Endothelial cell of umbilical vein (primary cell): ENCODE results near the gene RNF111. TPM values are rescaled to one million over a fixed set of nuclear protein-coding genes. Genes with fewer than 3 reads are reported as not detected.
A peak's percentile ranks its signal among the peaks of the same experiment; 100 is the strongest.

ENCODE experiments used
- BruUV-seq: library from RNA; stranded (reverse); fragments of 400-500 nt; replicated peaks from 2 replicates; lab custom pipeline; 2021; lab: Mats Ljungman, UMichigan
- CTCF ChIA-PET: fragments of 300-600, 350-600 bp; sonication (Branson Sonifier 250); formaldehyde crosslinking; loops from one replicate; lab custom pipeline; 2021; ENCODE audit warnings: antibody characterized with exemption, inconsistent platforms; lab: Charles Lee
- POLR2A ChIA-PET: fragments of 300-600, 350-600 bp; sonication (Branson Sonifier 250); formaldehyde crosslinking; loops from one replicate; lab custom pipeline; 2021; ENCODE audit warnings: antibody characterized with exemption, inconsistent platforms; lab: Charles Lee
- DNase-seq: peaks from one replicate; pipeline ENCODE4 v3.0.0-alpha.2; 2011; ENCODE audit warnings: low read depth, low spot score
- FAIRE-seq: peaks from 2 replicates; lab custom pipeline; 2011; peaks lifted over from hg19 to GRCh38; lab: Jason Lieb, UNC
- H2AFZ ChIP-seq: 2 replicates; pipeline ENCODE4 v1.6.0; 2012; ENCODE audit warnings: low read depth, low read length, control low read depth, inconsistent platforms
- H3K27ac ChIP-seq: 2 replicates; pipeline ENCODE4 v1.5.1; 2011; ENCODE audit warnings: low read depth, mild to moderate bottlenecking, control low read depth, low read length, moderate library complexity; ENCODE audit not compliant: insufficient read depth
- H3K27me3 ChIP-seq, 2 experiments: 2 replicates each; pipeline versions ENCODE4 v1.6.0 to v1.6.1; 2011; ENCODE audit warnings: low read length in 2 of 2, mixed read lengths in 1 of 2; ENCODE audit not compliant: control insufficient read depth in 2 of 2, insufficient read depth in 2 of 2
- H3K36me3 ChIP-seq, 2 experiments: 2 replicates in 1 of 2; 3 replicates in 1 of 2; pipeline ENCODE4 v1.5.1; 2011; ENCODE audit warnings: low read length in 2 of 2, mild to moderate bottlenecking in 1 of 2, moderate library complexity in 1 of 2; ENCODE audit not compliant: control insufficient read depth in 2 of 2, insufficient read depth in 2 of 2; ENCODE audit errors: extremely low read depth in 1 of 2
- H3K4me1 ChIP-seq: 3 replicates; pipeline ENCODE4 v1.5.1; 2011; ENCODE audit warnings: mild to moderate bottlenecking, low read length; ENCODE audit not compliant: control insufficient read depth, insufficient read depth; ENCODE audit errors: extremely low read depth
- H3K4me2 ChIP-seq: 2 replicates; pipeline ENCODE4 v1.6.1; 2011; ENCODE audit warnings: low read length, control low read depth, mixed read lengths; ENCODE audit not compliant: insufficient read depth
- H3K4me3 ChIP-seq, 3 experiments: fragments of 200-600 bp in 1 of 3; sonication (generic), shearing (Covaris generic) in 1 of 3; replicated peaks in 1 of 3; 2 replicates each; pipeline ENCODE4 v1.5.1; 2011 to 2016; ENCODE audit warnings: control low read depth in 3 of 3, low read length in 3 of 3, mild to moderate bottlenecking in 2 of 3, inconsistent platforms in 1 of 3, low read depth in 1 of 3, moderate library complexity in 1 of 3; ENCODE audit not compliant: insufficient read depth in 1 of 3
- H3K79me2 ChIP-seq: 2 replicates; pipeline ENCODE4 v1.6.0; 2012; ENCODE audit warnings: low read length, inconsistent platforms; ENCODE audit not compliant: control insufficient read depth, insufficient read depth
- H3K9ac ChIP-seq: replicated peaks from 2 replicates; pipeline ENCODE3; 2011; ENCODE audit warnings: low read length, control low read depth; ENCODE audit not compliant: insufficient read depth; ENCODE audit errors: extremely low read depth
- H3K9me1 ChIP-seq: replicated peaks from 3 replicates; pipeline ENCODE4 v1.6.0; 2011; ENCODE audit warnings: mild to moderate bottlenecking, low read length; ENCODE audit not compliant: control insufficient read depth, insufficient read depth; ENCODE audit errors: extremely low read depth
- H3K9me3 ChIP-seq: replicated peaks from 2 replicates; pipeline ENCODE4 v1.5.1; 2012; ENCODE audit warnings: low read length, inconsistent platforms; ENCODE audit not compliant: control insufficient read depth, insufficient read depth
- H4K20me1 ChIP-seq: replicated peaks from 2 replicates; pipeline ENCODE3; 2011; ENCODE audit warnings: mild to moderate bottlenecking, low read length; ENCODE audit not compliant: control insufficient read depth, insufficient read depth; ENCODE audit errors: extremely low read depth
- FOS ChIP-seq: IDR thresholded peaks from 2 replicates; pipeline ENCODE4 v1.6.1; 2011; ENCODE audit warnings: mild to moderate bottlenecking, low read length, moderate library complexity, borderline replicate concordance; ENCODE audit not compliant: insufficient read depth
- GATA2 ChIP-seq: IDR thresholded peaks from 2 replicates; pipeline ENCODE4 v1.7.0; 2011; ENCODE audit warnings: low read depth, mild to moderate bottlenecking, moderate library complexity, mixed read lengths, low read length; ENCODE audit not compliant: insufficient read length, insufficient read depth
- JUN ChIP-seq: IDR thresholded peaks from 2 replicates; pipeline ENCODE4 v1.6.1; 2011; ENCODE audit warnings: borderline replicate concordance, low read depth; ENCODE audit not compliant: insufficient read length, insufficient read depth
- MYC ChIP-seq: IDR thresholded peaks from one replicate; pipeline ENCODE4 v1.6.1; 2011; ENCODE audit warnings: mild to moderate bottlenecking, low read depth, low read length
- POLR2A ChIP-seq: IDR thresholded peaks from 2 replicates; pipeline ENCODE4 v1.6.1; 2012; ENCODE audit warnings: low read depth, mild to moderate bottlenecking, control low read depth, low read length
- POLR2AphosphoS5 ChIP-seq: IDR thresholded peaks from 2 replicates; pipeline ENCODE4 v1.6.1; 2012; ENCODE audit warnings: low read depth, mild to moderate bottlenecking, control low read depth, low read length, moderate library complexity; ENCODE audit not compliant: insufficient read depth
- dilution Hi-C: fragments of 300-500 bp; cut with MboI; formaldehyde crosslinking; loops from one replicate; pipeline ENCODE4 v1.15.0; 2019; ENCODE audit warnings: low sequenced_read_pairs; ENCODE audit not compliant: extremely low pct_ligation_motif_present
- intact Hi-C: fragments of 100-400 bp; cut with micrococcal nuclease; formaldehyde crosslinking; loops from one replicate; pipeline ENCODE4 v1.10.0; 2022
- polyA plus RNA-seq, 4 experiments: library from polyadenylated mRNA; depleted of rRNA in 3 of 4; stranded (reverse) in 3 of 4; unstranded in 1 of 4; fragments of >200 nt; gene quantifications; 2 replicates each; pipeline versions ENCODE4 v1.2.1 to v1.2.3, GENCODE V29; 2011 to 2012; ENCODE audit warnings: missing spikeins in 1 of 4
- total RNA-seq: library from RNA; stranded (reverse); gene quantifications from 2 replicates; pipeline ENCODE4 v1.2.3, GENCODE V29; 2021
- TF ChIP-seq, protein P1 (sequence below): IDR thresholded peaks from 2 replicates; pipeline ENCODE4 v1.6.1; 2011; ENCODE audit not compliant: insufficient read depth, insufficient read length
- TF ChIP-seq, protein P2 (sequence below), 2 donors: IDR thresholded peaks; 1 replicate in 1 of 2; 2 replicates in 1 of 2; pipeline ENCODE4 v1.5.1; 2011; ENCODE audit warnings: low read length in 2 of 2, mild to moderate bottlenecking in 2 of 2, moderate library complexity in 2 of 2, control low read depth in 1 of 2, inconsistent platforms in 1 of 2, low read depth in 1 of 2; ENCODE audit not compliant: insufficient read depth in 1 of 2; ENCODE audit errors: extremely low read depth in 1 of 2

RNF111 gene
- total and polyA plus RNA-seq, 2 donors (not counting 3 experiments of a cell fraction or from before 2014, with no cell fraction given) = 22.3 to 42.6 TPM

DNA sequence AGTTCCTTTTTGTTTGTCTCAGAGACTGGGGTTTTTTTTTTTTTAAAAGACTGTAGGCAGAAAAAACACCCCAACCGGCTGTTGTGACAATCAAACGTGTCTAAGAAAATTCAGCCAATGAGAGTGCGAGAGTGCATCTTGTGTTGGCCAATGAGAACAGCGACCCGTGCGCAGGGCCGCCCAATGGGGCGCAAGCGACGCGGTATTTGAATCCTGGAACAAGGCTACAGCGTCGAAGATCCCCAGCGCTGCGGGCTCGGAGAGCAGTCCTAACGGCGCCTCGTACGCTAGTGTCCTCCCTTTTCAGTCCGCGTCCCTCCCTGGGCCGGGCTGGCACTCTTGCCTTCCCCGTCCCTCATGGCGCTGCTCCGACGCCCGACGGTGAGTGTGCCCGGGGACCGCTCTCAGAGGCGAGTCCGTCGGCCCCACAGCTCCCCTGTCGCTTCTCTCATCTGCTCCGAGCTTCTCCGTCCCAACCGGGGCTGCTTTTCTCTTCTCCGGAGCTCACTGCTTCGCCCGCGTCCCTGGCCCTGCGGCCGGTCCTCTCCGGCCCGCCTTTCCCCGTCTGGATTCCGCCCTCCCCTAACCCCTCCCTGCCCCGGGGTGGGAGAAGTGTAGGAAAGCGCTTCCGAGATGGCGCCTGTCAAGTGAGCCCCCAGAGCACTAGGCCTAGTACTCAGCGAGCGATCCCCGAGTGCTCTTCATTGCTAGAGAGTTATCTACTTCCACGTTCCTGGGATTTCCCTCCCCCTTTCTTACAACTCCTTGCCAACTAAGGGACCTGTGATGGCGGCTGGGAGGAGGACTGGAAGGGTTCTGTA is 117.7 kb downstream of the RNF111 start, which contains the start of gene CCNB2:
CCNB2 (plus strand) TSS at position 235 of the 821 bp plus-strand sequence; CDS start at position 358, 123 bp downstream.
- dilution Hi-C loops (no loop called here), intact Hi-C loops (loop anchor here (1.0 to 10.0 kb wide), 2 partner anchors 125 to 150 kb away; no protein-coding TSS in a partner anchor)
- ChIA-PET POLR2A (no interaction called here), CTCF (interaction anchor here (0.5 to 2.2 kb wide), 2 partner anchors 125 to 840 kb away, joined by 4 to 13 read pairs; no protein-coding TSS in a partner anchor)
- DNase-seq = peak; percentile 93
- H3K4me1 ChIP-seq = peaks cover 11% of the 10 kb centered on the region
- peak; percentile 83 for TF ChIP-seq POLR2A
- no peak for TF ChIP-seq GATA2
- peak; percentile 83 for TF ChIP-seq POLR2AphosphoS5
- TF ChIP-seq, protein P1, sequence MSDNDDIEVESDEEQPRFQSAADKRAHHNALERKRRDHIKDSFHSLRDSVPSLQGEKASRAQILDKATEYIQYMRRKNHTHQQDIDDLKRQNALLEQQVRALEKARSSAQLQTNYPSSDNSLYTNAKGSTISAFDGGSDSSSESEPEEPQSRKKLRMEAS = peak; percentile 24
- no peak for TF ChIP-seq MYC
- peaks cover 40% of the 10 kb centered on the region for H3K79me2 ChIP-seq
- peak within 1 kb of the TSS; percentile 57 for H3K27ac ChIP-seq
- H3K36me3 ChIP-seq = peaks cover 4 to 15% of the 10 kb centered on the region in 2 experiments
- H2AFZ ChIP-seq = peak within 1 kb of the TSS; percentile 70
- peak within 1 kb of the TSS; percentile 68 to 95 (median 68) for H3K4me3 ChIP-seq
- H3K9me3 ChIP-seq = no peaks in the 10 kb centered on the region
- no peaks in the 10 kb centered on the region for H3K9me1 ChIP-seq
- H3K9ac ChIP-seq = peak within 1 kb of the TSS; percentile 65
- no peaks in the 10 kb centered on the region for H4K20me1 ChIP-seq
- TSS peak; percentile 17 for BruUV-seq
- H3K4me2 ChIP-seq = peak within 1 kb of the TSS; percentile 94
- no peaks in the 10 kb centered on the region for H3K27me3 ChIP-seq
- FAIRE-seq = peak; percentile 92

DNA sequence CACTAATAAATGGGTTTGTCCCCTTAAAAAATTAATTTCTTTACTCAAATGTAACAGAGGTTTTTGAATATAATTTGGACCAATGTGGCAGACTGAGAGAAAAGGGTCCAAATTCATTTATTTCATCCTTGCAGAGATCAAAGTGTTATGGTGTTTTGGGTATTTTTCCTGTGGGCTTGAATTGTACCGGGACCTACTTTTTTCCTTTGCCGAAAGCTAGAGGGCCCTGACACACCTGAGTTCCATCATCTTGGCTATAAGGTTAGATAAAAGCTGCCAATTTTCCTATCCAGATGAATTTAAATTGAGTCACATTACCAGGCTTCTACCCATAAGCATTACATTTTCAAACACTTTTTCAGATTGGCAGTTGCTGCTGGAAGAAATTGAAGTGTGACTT is 118.4 kb downstream of the RNF111 start:
- FAIRE-seq (peak; percentile 40), DNase-seq (no peak)
- ChIA-PET POLR2A (no interaction called here), CTCF (interaction anchor here (2.2 kb wide), 1 partner anchor 126 kb away, joined by 13 read pairs; no protein-coding TSS in a partner anchor)
- Histone ChIP-seq H3K79me2 (peaks cover 48% of the 10 kb centered on the region), H3K4me3 (peak overlapping the region; percentile 68 to 95 (median 68)), H3K4me1 (peaks cover 11% of the 10 kb centered on the region), H3K36me3 (peaks cover 2 to 14% of the 10 kb centered on the region in 2 experiments), H3K27me3 (no peaks in the 10 kb centered on the region), H3K9ac (peak overlapping the region; percentile 65), H3K4me2 (peak overlapping the region; percentile 94), H3K9me3 (no peaks in the 10 kb centered on the region), H3K9me1 (no peaks in the 10 kb centered on the region), H3K27ac (peak overlapping the region; percentile 57), H2AFZ (peak overlapping the region; percentile 61), H4K20me1 (no peaks in the 10 kb centered on the region)
- intact Hi-C loops = loop anchor here (1.0 to 10.0 kb wide), 2 partner anchors 126 to 151 kb away; no protein-coding TSS in a partner anchor
- dilution Hi-C loops = no loop called here
- BruUV-seq = TSS peak; percentile 50
- TF ChIP-seq, protein P2, sequence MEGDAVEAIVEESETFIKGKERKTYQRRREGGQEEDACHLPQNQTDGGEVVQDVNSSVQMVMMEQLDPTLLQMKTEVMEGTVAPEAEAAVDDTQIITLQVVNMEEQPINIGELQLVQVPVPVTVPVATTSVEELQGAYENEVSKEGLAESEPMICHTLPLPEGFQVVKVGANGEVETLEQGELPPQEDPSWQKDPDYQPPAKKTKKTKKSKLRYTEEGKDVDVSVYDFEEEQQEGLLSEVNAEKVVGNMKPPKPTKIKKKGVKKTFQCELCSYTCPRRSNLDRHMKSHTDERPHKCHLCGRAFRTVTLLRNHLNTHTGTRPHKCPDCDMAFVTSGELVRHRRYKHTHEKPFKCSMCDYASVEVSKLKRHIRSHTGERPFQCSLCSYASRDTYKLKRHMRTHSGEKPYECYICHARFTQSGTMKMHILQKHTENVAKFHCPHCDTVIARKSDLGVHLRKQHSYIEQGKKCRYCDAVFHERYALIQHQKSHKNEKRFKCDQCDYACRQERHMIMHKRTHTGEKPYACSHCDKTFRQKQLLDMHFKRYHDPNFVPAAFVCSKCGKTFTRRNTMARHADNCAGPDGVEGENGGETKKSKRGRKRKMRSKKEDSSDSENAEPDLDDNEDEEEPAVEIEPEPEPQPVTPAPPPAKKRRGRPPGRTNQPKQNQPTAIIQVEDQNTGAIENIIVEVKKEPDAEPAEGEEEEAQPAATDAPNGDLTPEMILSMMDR (IDR thresholded peaks at IDR 0.05; ENCODE audit: extremely low read depth in 1 of 2, insufficient read depth in 1 of 2, low read depth in 1 of 2, low read length in 2 of 2) = no peak
- TF ChIP-seq MYC (no peak), FOS (no peak), POLR2AphosphoS5 (no peak), JUN (no peak)
- TF ChIP-seq, protein P1 = no peak
